Adipocyte (in vitro differentiated cells): Measurements from ENCODE around the gene CASQ2.
A peak's percentile ranks its signal among the peaks of the same experiment; 100 is the strongest.

ENCODE experiments used
- DNase-seq: peaks from one replicate; pipeline ENCODE4 v3.0.0-alpha.2; 2015; ENCODE audit warnings: low read depth
- H3K27me3 ChIP-seq: replicated peaks from 2 replicates; pipeline ENCODE4 v1.7.0; 2013; ENCODE audit warnings: mild to moderate bottlenecking, low read length, moderate library complexity; ENCODE audit not compliant: control insufficient read depth, insufficient read depth
- H3K36me3 ChIP-seq: 2 replicates; pipeline ENCODE4 v1.7.0; 2013; ENCODE audit warnings: low read length, mild to moderate bottlenecking, moderate library complexity; ENCODE audit not compliant: control insufficient read depth, insufficient read depth, severe bottlenecking
- H3K4me1 ChIP-seq: 2 replicates; pipeline ENCODE4 v1.7.0; 2013; ENCODE audit warnings: mild to moderate bottlenecking, low read length, moderate library complexity; ENCODE audit not compliant: control insufficient read depth, insufficient read depth
- H3K4me3 ChIP-seq: 2 replicates; pipeline ENCODE4 v1.7.0; 2013; ENCODE audit warnings: mild to moderate bottlenecking, low read length, moderate library complexity
- H3K9ac ChIP-seq: 2 replicates; pipeline ENCODE4 v1.7.0; 2013; ENCODE audit warnings: mild to moderate bottlenecking, low read length, moderate library complexity
- H3K9me3 ChIP-seq: 2 replicates; pipeline ENCODE4 v1.7.0; 2013; ENCODE audit warnings: mild to moderate bottlenecking, low read length, moderate library complexity; ENCODE audit not compliant: control insufficient read depth

Gene CASQ2

GRCh38 chr1:115797486-115797885, 29.0 kb upstream of the CASQ2 start:
- Histone ChIP-seq H3K4me3 (no peak overlapping the region), H3K9me3 (no peaks in the 10 kb centered on the region), H3K27me3 (peaks cover 2% of the 10 kb centered on the region), H3K36me3 (no peaks in the 10 kb centered on the region), H3K4me1 (peaks cover 12% of the 10 kb centered on the region), H3K9ac (no peak overlapping the region)
- no peak for DNase-seq

- H3K36me3 ChIP-seq, result no peaks in the 10 kb centered on the region
- no peak for DNase-seq
- H3K9me3 ChIP-seq, result no peaks in the 10 kb centered on the region
- H3K9ac ChIP-seq, result no peak overlapping the region
- H3K4me1 ChIP-seq, result peaks cover 12% of the 10 kb centered on the region
- H3K27me3 ChIP-seq, result peaks cover 2% of the 10 kb centered on the region
- no peak overlapping the region for H3K4me3 ChIP-seq
These were observed 28.4 kb upstream of the CASQ2 start for GRCh38 chr1:115796897-115797296.

GRCh38 chr1:115796036-115796435, 27.5 kb upstream of the CASQ2 start:
- no peak for DNase-seq
- Histone ChIP-seq H3K27me3 (peaks cover 2% of the 10 kb centered on the region), H3K9ac (no peak overlapping the region), H3K4me3 (no peak overlapping the region), H3K36me3 (no peaks in the 10 kb centered on the region), H3K4me1 (peaks cover 12% of the 10 kb centered on the region), H3K9me3 (no peaks in the 10 kb centered on the region)

GRCh38 chr1:115794976-115795639, 26.6 kb upstream of the CASQ2 start:
- DNase-seq, result no peak
- no peaks in the 10 kb centered on the region for H3K36me3 ChIP-seq
- H3K27me3 ChIP-seq, result peaks cover 2% of the 10 kb centered on the region
- no peak overlapping the region for H3K4me3 ChIP-seq
- no peaks in the 10 kb centered on the region for H3K9me3 ChIP-seq
- H3K9ac ChIP-seq, result no peak overlapping the region
- H3K4me1 ChIP-seq, result peaks cover 12% of the 10 kb centered on the region

- DNase-seq, result peak; percentile 11
These were observed 24.6 kb upstream of the CASQ2 start for GRCh38 chr1:115793162-115793561.

GRCh38 chr1:115791816-115792215, 23.3 kb upstream of the CASQ2 start:
- H3K9me3 ChIP-seq, result peaks cover 6% of the 10 kb centered on the region
- no peak for DNase-seq
- peaks cover 7% of the 10 kb centered on the region for H3K4me1 ChIP-seq
- H3K27me3 ChIP-seq, result peaks cover 2% of the 10 kb centered on the region
- H3K4me3 ChIP-seq, result no peak overlapping the region
- no peaks in the 10 kb centered on the region for H3K36me3 ChIP-seq
- no peak overlapping the region for H3K9ac ChIP-seq

More at GRCh38 chr1:115793162-115793561, 24.6 kb upstream of the CASQ2 start:
- H3K36me3 ChIP-seq, result no peaks in the 10 kb centered on the region
- peaks cover 2% of the 10 kb centered on the region for H3K27me3 ChIP-seq
- H3K4me3 ChIP-seq, result peak overlapping the region; percentile 57
- H3K9me3 ChIP-seq, result no peaks in the 10 kb centered on the region
- peaks cover 9% of the 10 kb centered on the region for H3K4me1 ChIP-seq
- H3K9ac ChIP-seq, result no peak overlapping the region

GRCh38 chr1:115790846-115791245, 22.3 kb upstream of the CASQ2 start:
- H3K27me3 ChIP-seq, result peaks cover 2% of the 10 kb centered on the region
- H3K4me3 ChIP-seq, result no peak overlapping the region
- H3K9me3 ChIP-seq, result peaks cover 6% of the 10 kb centered on the region
- no peaks in the 10 kb centered on the region for H3K36me3 ChIP-seq
- DNase-seq, result no peak
- H3K4me1 ChIP-seq, result peaks cover 7% of the 10 kb centered on the region
- no peak overlapping the region for H3K9ac ChIP-seq

- Histone ChIP-seq H3K4me3 (no peak overlapping the region), H3K4me1 (peaks cover 7% of the 10 kb centered on the region)
- no peak for DNase-seq
These were observed 21.8 kb upstream of the CASQ2 start for GRCh38 chr1:115790356-115790755.

GRCh38 chr1:115783311-115783710, 14.8 kb upstream of the CASQ2 start:
- H3K27me3 ChIP-seq, result no peaks in the 10 kb centered on the region
- no peak for DNase-seq

More at GRCh38 chr1:115790356-115790755, 21.8 kb upstream of the CASQ2 start:
- Histone ChIP-seq H3K9ac (no peak overlapping the region), H3K9me3 (peaks cover 6% of the 10 kb centered on the region), H3K27me3 (peaks cover 2% of the 10 kb centered on the region), H3K36me3 (no peaks in the 10 kb centered on the region)

GRCh38 chr1:115782571-115783281, 14.2 kb upstream of the CASQ2 start:
- peak overlapping the region; percentile 63 for H3K9ac ChIP-seq
- peak; percentile 97 for DNase-seq
- no peaks in the 10 kb centered on the region for H3K27me3 ChIP-seq
- H3K4me1 ChIP-seq, result peaks cover 32% of the 10 kb centered on the region
- H3K9me3 ChIP-seq, result peaks cover 3% of the 10 kb centered on the region
- H3K36me3 ChIP-seq, result no peaks in the 10 kb centered on the region
- peak overlapping the region; percentile 39 for H3K4me3 ChIP-seq

More at GRCh38 chr1:115783311-115783710, 14.8 kb upstream of the CASQ2 start:
- H3K4me3 ChIP-seq, result no peak overlapping the region
- peaks cover 32% of the 10 kb centered on the region for H3K4me1 ChIP-seq
- no peaks in the 10 kb centered on the region for H3K36me3 ChIP-seq
- no peak overlapping the region for H3K9ac ChIP-seq
- peaks cover 6% of the 10 kb centered on the region for H3K9me3 ChIP-seq

- Histone ChIP-seq H3K4me3 (peak overlapping the region; percentile 12), H3K9ac (peak overlapping the region; percentile 63), H3K4me1 (peaks cover 32% of the 10 kb centered on the region), H3K9me3 (no peaks in the 10 kb centered on the region), H3K36me3 (no peaks in the 10 kb centered on the region), H3K27me3 (no peaks in the 10 kb centered on the region)
- DNase-seq, result peak; percentile 13
These were observed 13.3 kb upstream of the CASQ2 start for GRCh38 chr1:115781851-115782250.
